ENCODE data around the gene FEN1.

GRCh38 chr11:61769169-61769920 lies 23.4 kb upstream of the FEN1 start:
- TF ChIP-seq EZH2 (IDR thresholded peaks at IDR 0.05; ENCODE audit: insufficient read depth, poor library complexity, severe bottlenecking) (no peak), EZH2phosphoT487 (IDR thresholded peaks at IDR 0.05; ENCODE audit: insufficient read depth, low read depth) (no peak)

Measured in GM23248 (cell line).